Measurements from ENCODE around the gene TICAM2. TPM values are rescaled to one million over a fixed set of nuclear protein-coding genes. Genes with fewer than 3 reads are reported as not detected.

TICAM2 gene
- total and polyA plus RNA-seq, 4 experiments from 2014 or later: 0.52 to 1.6 (median 1.3) TPM; not detected in 1

DNA sequence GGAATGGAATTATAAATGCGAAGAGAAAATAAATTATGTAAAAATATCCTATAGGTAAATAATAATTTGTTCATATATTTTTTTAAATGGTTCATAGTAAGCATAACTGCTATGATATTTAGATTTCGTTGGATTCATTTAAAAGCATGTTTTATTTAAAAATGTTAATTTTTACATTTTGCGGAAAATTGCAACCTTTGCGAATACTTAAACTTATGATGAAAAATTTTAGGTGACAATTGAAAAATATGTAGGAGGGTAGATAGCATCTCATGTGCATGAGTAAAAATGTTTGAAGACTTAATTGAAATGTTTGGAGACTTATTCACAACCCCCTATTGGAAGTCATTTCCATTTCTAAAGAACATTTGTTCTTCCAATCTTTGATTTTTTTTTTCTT lies 53.6 kb downstream of the TICAM2 start:
- DNase-seq: no peak

DNA sequence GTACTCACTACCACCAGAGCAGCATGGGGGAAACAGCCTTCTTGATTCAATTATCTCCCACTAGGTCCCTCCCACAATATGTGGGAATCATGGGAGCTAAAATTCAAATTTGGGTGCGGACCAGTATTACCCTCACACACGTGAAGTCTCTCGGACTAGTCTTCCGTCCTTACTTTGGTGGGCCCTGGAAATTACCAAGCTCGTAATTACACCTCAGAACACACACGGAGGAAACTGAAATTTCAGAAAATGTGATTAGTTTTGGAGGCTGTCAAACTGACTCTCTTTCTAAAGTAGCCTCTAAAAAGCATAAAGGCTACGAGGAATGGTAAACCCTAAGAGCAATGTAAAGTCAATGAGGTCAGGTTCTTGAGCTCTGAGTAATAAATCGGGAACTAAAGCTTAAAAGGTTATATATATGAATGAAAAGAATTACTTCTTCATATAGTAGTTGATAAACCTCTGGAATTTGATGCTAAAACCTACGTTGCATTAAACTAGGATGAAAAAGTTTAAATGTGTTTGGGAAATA lies 56.9 kb downstream of the TICAM2 start:
- H3K36me3 Mint-ChIP-seq: peaks cover 15 to 38% of the 10 kb centered on the region in 2 donors
- peak overlapping the region; percentile 97 for H3K27ac ChIP-seq (ENCODE audit: low read depth, low read length)
- no peaks in the 10 kb centered on the region for H3K27me3 ChIP-seq (ENCODE audit: insufficient read depth, low read length)
- peak overlapping the region; percentile 93 to 99 (median 98) for H3K27ac Mint-ChIP-seq
- POLR2A ChIA-PET (ENCODE audit: partially characterized antibody): interaction anchor here (1.2 to 3.8 kb wide), 8 partner anchors 22 to 539 kb away, joined by 3 to 35 read pairs (median 16); partner anchors contain the start of genes AP3S1, ATG12, CCDC112 and COMMD10
- peaks cover 0 to 3% of the 10 kb centered on the region in 2 donors for H3K9me3 ChIP-seq (ENCODE audit: control insufficient read depth in 1 of 2, low read length in 2 of 2)
- no peaks in the 10 kb centered on the region for H3K27me3 Mint-ChIP-seq
- H3K36me3 ChIP-seq (ENCODE audit: insufficient read depth, low read length): no peaks in the 10 kb centered on the region
- peak overlapping the region in 7 of 8 donors; percentile 87 to 100 (median 95) for H3K4me3 Mint-ChIP-seq
- no peak for DNase-seq
- CTCF ChIA-PET (ENCODE audit: partially characterized antibody): interaction anchor here (1.4 to 2.0 kb wide), 2 partner anchors 17 to 80 kb away, joined by 3 to 9 read pairs; partner anchors contain the start of gene TMED7
- peak overlapping the region; percentile 20 to 33 for H3K4me3 ChIP-seq (ENCODE audit: low read length in 2 of 2)
- peaks cover 0 to 8% (median 4%) of the 10 kb centered on the region in 8 donors for H3K9me3 Mint-ChIP-seq
- peaks cover 37% of the 10 kb centered on the region for H3K4me1 ChIP-seq (ENCODE audit: insufficient read depth, low read length)
- intact Hi-C loops (cut with micrococcal nuclease): loop anchor here (2.0 kb wide), 3 partner anchors 283 to 539 kb away; partner anchors contain the start of genes COMMD10 and PGGT1B
- peaks cover 22 to 46% (median 31%) of the 10 kb centered on the region in 4 donors for H3K4me1 Mint-ChIP-seq

More for the DNA sequence above, 53.6 kb downstream of the TICAM2 start:
- Histone ChIP-seq H3K36me3 (ENCODE audit: insufficient read depth, low read length) (no peaks in the 10 kb centered on the region), H3K9me3 (ENCODE audit: control insufficient read depth in 1 of 2, low read length in 2 of 2) (peaks cover 0 to 3% of the 10 kb centered on the region in 2 donors), H3K4me3 (ENCODE audit: low read length in 2 of 2) (no peak overlapping the region), H3K27me3 (ENCODE audit: insufficient read depth, low read length) (no peaks in the 10 kb centered on the region), H3K27ac (ENCODE audit: low read depth, low read length) (no peak overlapping the region), H3K4me1 (ENCODE audit: insufficient read depth, low read length) (peaks cover 4% of the 10 kb centered on the region)
- Mint-ChIP-seq H3K27ac (no peak overlapping the region), H3K36me3 (peaks cover 0 to 11% of the 10 kb centered on the region in 2 donors), H3K9me3 (peaks cover 0 to 8% (median 4%) of the 10 kb centered on the region in 8 donors), H3K4me1 (peaks cover 1 to 14% (median 5%) of the 10 kb centered on the region in 4 donors), H3K27me3 (peaks cover 3 to 9% of the 10 kb centered on the region in 2 donors), H3K4me3 (no peak overlapping the region)
- ChIA-PET POLR2A (ENCODE audit: partially characterized antibody) (no interaction called here), CTCF (ENCODE audit: partially characterized antibody) (no interaction called here)
- intact Hi-C loops (cut with micrococcal nuclease): no loop called here

DNA sequence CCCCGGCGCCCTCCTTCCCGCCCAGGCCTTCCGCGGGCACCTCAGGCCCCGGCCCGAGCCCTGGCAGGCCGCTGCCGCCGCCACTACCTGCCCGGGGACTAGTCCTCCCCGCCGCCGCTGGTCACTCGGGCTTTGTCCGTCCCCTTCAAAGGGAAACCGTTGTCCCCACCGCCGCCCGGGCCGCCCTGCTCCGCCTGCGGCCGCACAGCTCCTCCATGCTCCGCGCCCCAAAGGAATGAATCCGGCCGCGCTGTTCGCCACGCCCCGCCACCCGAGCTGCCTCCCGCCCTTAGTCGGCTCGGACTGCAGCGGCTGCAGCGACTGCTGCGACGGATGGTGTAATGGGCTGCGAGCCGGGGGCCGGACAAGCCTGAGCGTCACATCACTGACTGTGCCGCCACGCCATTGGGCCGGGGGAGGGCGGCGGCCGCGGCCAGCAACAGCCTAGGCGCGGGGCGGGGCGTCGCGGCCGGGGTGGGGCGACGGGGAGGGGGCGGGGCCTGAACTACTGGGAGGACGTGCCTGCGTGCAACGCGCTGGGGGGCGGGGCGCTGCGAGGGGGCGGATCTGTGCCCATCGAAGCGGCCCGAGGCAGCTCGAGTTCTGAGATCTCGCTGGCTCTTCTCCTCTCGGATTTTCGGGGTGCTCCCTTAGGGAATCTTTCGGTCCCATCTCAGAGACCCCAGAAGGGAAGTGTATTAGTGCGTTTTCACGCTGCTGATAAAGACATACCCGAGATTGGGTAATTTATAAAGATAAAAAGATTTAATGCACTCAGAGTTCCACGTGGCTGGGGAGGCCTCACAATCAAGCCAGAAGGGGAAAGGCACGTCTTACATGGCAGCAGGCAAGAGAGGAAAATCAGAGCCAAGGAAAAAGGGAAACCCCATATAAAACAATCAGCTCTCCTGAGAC lies 57.6 kb downstream of the TICAM2 start, which contains the start of gene FEM1C:
TSS of gene FEM1C (minus strand) at position 340 of the 915 bp plus-strand sequence. CDS start 1,282 bp downstream, outside the sequence.
- H3K27me3 Mint-ChIP-seq: no peaks in the 10 kb centered on the region
- H3K4me1 Mint-ChIP-seq: peaks cover 30 to 53% (median 38%) of the 10 kb centered on the region in 4 donors
- peaks cover 4% of the 10 kb centered on the region for H3K36me3 ChIP-seq (ENCODE audit: insufficient read depth, low read length)
- ChIA-PET POLR2A (ENCODE audit: partially characterized antibody) (interaction anchor here (1.2 to 3.8 kb wide), 14 partner anchors 10 to 540 kb away, joined by 3 to 35 read pairs (median 6); partner anchors contain the start of genes AP3S1, ATG12, CCDC112 and COMMD10), CTCF (ENCODE audit: partially characterized antibody) (interaction anchor here (0.9 to 2.1 kb wide), 6 partner anchors 11 to 242 kb away, joined by 3 to 13 read pairs (median 4); partner anchors contain the start of gene TMED7)
- peak; percentile 91 to 95 (median 92) for DNase-seq
- peak within 1 kb of the TSS; percentile 64 to 71 for H3K4me3 ChIP-seq (ENCODE audit: low read length in 2 of 2)
- H3K27ac Mint-ChIP-seq: peak within 1 kb of the TSS; percentile 97 to 99 (median 98)
- H3K4me3 Mint-ChIP-seq: peak within 1 kb of the TSS; percentile 93 to 100 (median 95)
- intact Hi-C loops (cut with micrococcal nuclease): loop anchor here (1.0 to 2.0 kb wide), 6 partner anchors 82 to 540 kb away; partner anchors contain the start of genes AP3S1, ATG12, CCDC112 and COMMD10
- H3K27me3 ChIP-seq (ENCODE audit: insufficient read depth, low read length): no peaks in the 10 kb centered on the region
- H3K27ac ChIP-seq (ENCODE audit: low read depth, low read length): peak within 1 kb of the TSS; percentile 97
- peaks cover 44% of the 10 kb centered on the region for H3K4me1 ChIP-seq (ENCODE audit: insufficient read depth, low read length)
- H3K9me3 ChIP-seq (ENCODE audit: control insufficient read depth in 1 of 2, low read length in 2 of 2): peaks cover 0 to 3% of the 10 kb centered on the region in 2 donors
- H3K36me3 Mint-ChIP-seq: peaks cover 23 to 45% of the 10 kb centered on the region in 2 donors
- H3K9me3 Mint-ChIP-seq: peaks cover 0 to 8% (median 4%) of the 10 kb centered on the region in 8 donors

DNA sequence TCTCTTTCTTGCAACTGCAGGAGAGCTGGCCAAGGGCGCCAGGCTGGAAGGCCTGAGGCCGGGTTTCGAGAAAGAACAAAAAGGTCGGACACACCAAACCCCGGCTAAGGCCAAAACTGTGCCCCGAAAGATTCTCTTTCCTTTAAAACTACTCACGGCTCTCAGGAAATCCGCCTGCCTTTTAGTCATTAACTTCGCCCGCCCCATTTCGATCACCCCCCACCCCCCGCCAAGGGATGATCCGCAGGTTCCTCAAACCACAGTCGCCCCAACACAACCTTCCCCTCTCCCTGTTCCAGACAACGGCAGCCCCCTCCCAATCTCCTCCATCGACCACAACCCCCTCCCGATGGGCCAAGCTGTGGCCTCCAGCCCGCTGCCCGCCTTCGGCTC lies 58.2 kb downstream of the TICAM2 start:
- H3K27ac ChIP-seq (ENCODE audit: low read depth, low read length): peak overlapping the region; percentile 97
- H3K9me3 Mint-ChIP-seq: peaks cover 0 to 8% (median 4%) of the 10 kb centered on the region in 8 donors
- DNase-seq: peak; percentile 57 to 77 (median 65)
- H3K4me1 Mint-ChIP-seq: peaks cover 34 to 60% (median 44%) of the 10 kb centered on the region in 4 donors
- peak overlapping the region; percentile 93 to 100 (median 95) for H3K4me3 Mint-ChIP-seq
- H3K9me3 ChIP-seq (ENCODE audit: control insufficient read depth in 1 of 2, low read length in 2 of 2): peaks cover 0 to 3% of the 10 kb centered on the region in 2 donors
- peak overlapping the region; percentile 64 to 71 for H3K4me3 ChIP-seq (ENCODE audit: low read length in 2 of 2)
- H3K27me3 ChIP-seq (ENCODE audit: insufficient read depth, low read length): no peaks in the 10 kb centered on the region
- peaks cover 28 to 51% of the 10 kb centered on the region in 2 donors for H3K36me3 Mint-ChIP-seq
- H3K4me1 ChIP-seq (ENCODE audit: insufficient read depth, low read length): peaks cover 51% of the 10 kb centered on the region
- CTCF ChIA-PET (ENCODE audit: partially characterized antibody): interaction anchor here (0.8 to 2.1 kb wide), 6 partner anchors 10 to 241 kb away, joined by 3 to 13 read pairs (median 4); partner anchors contain the start of gene TMED7
- no peaks in the 10 kb centered on the region for H3K27me3 Mint-ChIP-seq
- intact Hi-C loops (cut with micrococcal nuclease): loop anchor here (1.0 to 2.0 kb wide), 6 partner anchors 82 to 541 kb away; partner anchors contain the start of genes AP3S1, ATG12, CCDC112 and COMMD10
- POLR2A ChIA-PET (ENCODE audit: partially characterized antibody): interaction anchor here (0.9 to 3.8 kb wide), 13 partner anchors 9 to 541 kb away, joined by 3 to 35 read pairs (median 6); partner anchors contain the start of genes AP3S1, ATG12, CCDC112 and COMMD10
- H3K27ac Mint-ChIP-seq: peak overlapping the region; percentile 95 to 99 (median 97)
- peaks cover 11% of the 10 kb centered on the region for H3K36me3 ChIP-seq (ENCODE audit: insufficient read depth, low read length)

DNA sequence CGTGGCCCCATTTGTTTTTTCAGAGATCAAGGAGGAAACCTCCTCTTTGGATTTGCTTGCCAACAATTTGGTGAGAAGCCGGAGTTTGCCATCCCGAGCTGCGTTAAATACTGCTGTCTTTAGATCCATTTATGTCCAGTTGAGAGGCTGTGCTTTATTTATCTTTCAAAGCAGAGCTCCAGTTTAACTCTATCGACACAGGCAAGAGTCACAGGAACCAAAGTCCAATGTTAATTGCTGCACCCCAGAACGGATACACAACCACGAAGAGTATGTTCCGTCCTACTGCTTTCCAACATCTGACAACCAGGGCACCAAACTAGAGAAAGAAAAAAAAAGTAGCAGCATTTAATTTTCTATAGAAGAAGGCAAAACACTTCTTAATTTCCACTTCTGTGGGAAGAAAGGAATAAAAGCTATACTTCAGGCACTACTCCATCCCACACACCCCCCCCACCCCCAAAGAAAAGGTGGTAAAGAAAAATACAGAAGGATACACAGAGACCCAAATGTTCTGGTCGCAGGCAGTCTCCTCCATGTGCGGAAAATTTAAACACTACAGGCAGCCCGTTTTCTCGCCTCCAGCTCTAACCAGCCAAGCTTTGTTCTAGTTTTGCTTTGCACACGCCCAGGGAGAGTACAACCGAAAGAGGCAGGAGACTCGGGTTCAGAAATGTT lies 58.8 kb downstream of the TICAM2 start:
- no peaks in the 10 kb centered on the region for H3K27me3 ChIP-seq (ENCODE audit: insufficient read depth, low read length)
- CTCF ChIA-PET (ENCODE audit: partially characterized antibody): interaction anchor here (0.8 to 2.1 kb wide), 7 partner anchors 9 to 302 kb away, joined by 3 to 13 read pairs (median 3); partner anchors contain the start of gene TMED7
- Mint-ChIP-seq H3K9me3 (peaks cover 0 to 8% (median 4%) of the 10 kb centered on the region in 8 donors), H3K36me3 (peaks cover 33 to 56% of the 10 kb centered on the region in 2 donors), H3K4me3 (peak overlapping the region; percentile 93 to 100 (median 95)), H3K27ac (peak overlapping the region; percentile 95 to 99 (median 97)), H3K27me3 (no peaks in the 10 kb centered on the region), H3K4me1 (peaks cover 38 to 65% (median 48%) of the 10 kb centered on the region in 4 donors)
- H3K27ac ChIP-seq (ENCODE audit: low read depth, low read length): peak overlapping the region; percentile 97
- POLR2A ChIA-PET (ENCODE audit: partially characterized antibody): interaction anchor here (0.9 to 3.8 kb wide), 14 partner anchors 9 to 541 kb away, joined by 3 to 35 read pairs (median 6); partner anchors contain the start of genes AP3S1, ATG12, CCDC112 and COMMD10
- peak overlapping the region; percentile 64 to 71 for H3K4me3 ChIP-seq (ENCODE audit: low read length in 2 of 2)
- H3K36me3 ChIP-seq (ENCODE audit: insufficient read depth, low read length): peaks cover 13% of the 10 kb centered on the region
- H3K9me3 ChIP-seq (ENCODE audit: control insufficient read depth in 1 of 2, low read length in 2 of 2): peaks cover 0 to 3% of the 10 kb centered on the region in 2 donors
- intact Hi-C loops (cut with micrococcal nuclease): loop anchor here (1.0 to 2.0 kb wide), 7 partner anchors 9 to 541 kb away; partner anchors contain the start of genes AP3S1, ATG12, CCDC112 and COMMD10
- DNase-seq: peak in 4 of 5 donors; percentile 63 to 68 (median 66)
- H3K4me1 ChIP-seq (ENCODE audit: insufficient read depth, low read length): peaks cover 56% of the 10 kb centered on the region

Data from CD4-positive, alpha-beta memory T cell (primary cell).